Cardiac muscle cell (in vitro differentiated cells and primary cell): ENCODE results near the gene CASP2. TPM values are rescaled to one million over a fixed set of nuclear protein-coding genes. Genes with fewer than 3 reads are reported as not detected.

Source experiments
- DNase-seq, 2 donors: peaks; one replicate each; pipeline versions ENCODE4 v3.0.0 to v3.0.0-alpha.2; 2010 to 2017; ENCODE audit warnings: low read depth in 1 of 2, low spot score in 1 of 2
- H3K27ac ChIP-seq: fragments of 200-600 bp; sonication (generic); 2 replicates; pipeline ENCODE4 v1.5.1; 2016
- H3K27me3 ChIP-seq: fragments of 200-600 bp; sonication (generic); 2 replicates; pipeline ENCODE4 v1.6.0; 2016; ENCODE audit warnings: control low read depth
- H3K36me3 ChIP-seq: fragments of 200-600 bp; sonication (generic); 2 replicates; pipeline ENCODE4 v1.5.1; 2016; ENCODE audit warnings: control low read depth
- H3K4me1 ChIP-seq: fragments of 200-600 bp; sonication (generic); 2 replicates; pipeline ENCODE4 v1.8.1; 2017; ENCODE audit warnings: low read depth, mild to moderate bottlenecking, mixed run types
- H3K4me3 ChIP-seq: fragments of 200-600 bp; sonication (generic); 2 replicates; pipeline ENCODE4 v1.5.1; 2016; ENCODE audit warnings: mild to moderate bottlenecking
- H3K9me3 ChIP-seq: fragments of 200-600 bp; sonication (generic); 2 replicates; pipeline ENCODE4 v1.5.1; 2017; ENCODE audit warnings: low read depth, mild to moderate bottlenecking, control low read depth
- CTCF ChIP-seq: IDR thresholded peaks from 2 replicates; pipeline ENCODE4 v1.5.1; 2012; ENCODE audit warnings: low read depth, mild to moderate bottlenecking, low read length
- polyA plus RNA-seq: library from polyadenylated mRNA; unstranded; fragments of >200 nt; fragmentation: Nextera tagmentation; extraction: Ambion mirVana; gene quantifications from 2 replicates; pipeline ENCODE4 v1.2.1, GENCODE V29; 2016
- total RNA-seq: library from RNA; depleted of rRNA; stranded (reverse); fragments of >200 nt; gene quantifications from 2 replicates; pipeline ENCODE4 v1.2.3, GENCODE V29; 2016

CASP2 gene
- total and polyA plus RNA-seq, 2 experiments from 2014 or later = 8.9 to 11.1 TPM

GRCh38 chr7:143296686-143297085 is 8.5 kb downstream of the CASP2 start:
- Histone ChIP-seq H3K36me3 (peaks cover 67% of the 10 kb centered on the region), H3K9me3 (no peaks in the 10 kb centered on the region), H3K4me1 (peaks cover 18% of the 10 kb centered on the region), H3K4me3 (peak overlapping the region; percentile 8), H3K27ac (peak overlapping the region; percentile 68), H3K27me3 (no peaks in the 10 kb centered on the region)
- no peak for TF ChIP-seq CTCF
- no peak for DNase-seq

- TF ChIP-seq CTCF = no peak
- no peak for DNase-seq
- H3K36me3 ChIP-seq = peaks cover 72% of the 10 kb centered on the region
- H3K4me3 ChIP-seq = no peak overlapping the region
- H3K27ac ChIP-seq = no peak overlapping the region
- peaks cover 18% of the 10 kb centered on the region for H3K4me1 ChIP-seq
- H3K27me3 ChIP-seq = no peaks in the 10 kb centered on the region
- H3K9me3 ChIP-seq = no peaks in the 10 kb centered on the region
Observed at GRCh38 chr7:143299346-143299745, 11.2 kb downstream of the CASP2 start.

- Histone ChIP-seq H3K27ac (no peak overlapping the region), H3K4me1 (peaks cover 18% of the 10 kb centered on the region), H3K27me3 (no peaks in the 10 kb centered on the region), H3K4me3 (no peak overlapping the region), H3K36me3 (peaks cover 72% of the 10 kb centered on the region), H3K9me3 (no peaks in the 10 kb centered on the region)
- TF ChIP-seq CTCF = peak; percentile 58
- peak; percentile 20 to 44 for DNase-seq
Observed at GRCh38 chr7:143299840-143300239, 11.7 kb downstream of the CASP2 start.

- DNase-seq = no peak
- no peak overlapping the region for H3K27ac ChIP-seq
- H3K4me1 ChIP-seq = peaks cover 11% of the 10 kb centered on the region
- no peaks in the 10 kb centered on the region for H3K9me3 ChIP-seq
- no peak overlapping the region for H3K4me3 ChIP-seq
- TF ChIP-seq CTCF = no peak
- no peaks in the 10 kb centered on the region for H3K27me3 ChIP-seq
- peaks cover 70% of the 10 kb centered on the region for H3K36me3 ChIP-seq
Observed at GRCh38 chr7:143300959-143301935, 13.1 kb downstream of the CASP2 start.

GRCh38 chr7:143303733-143304132 is 15.6 kb downstream of the CASP2 start:
- Histone ChIP-seq H3K4me1 (no peaks in the 10 kb centered on the region), H3K27me3 (no peaks in the 10 kb centered on the region), H3K4me3 (no peak overlapping the region), H3K36me3 (peaks cover 65% of the 10 kb centered on the region), H3K27ac (no peak overlapping the region), H3K9me3 (no peaks in the 10 kb centered on the region)
- DNase-seq = no peak
- TF ChIP-seq CTCF = no peak
